Activated T-cell treated with anti-CD3 and anti-CD28 coated beads, Interleukin-2, amount 50 U/mL, for 72 hours (primary cell): Measurements from ENCODE around the gene MED23. TPM values are rescaled to one million over a fixed set of nuclear protein-coding genes. Genes with fewer than 3 reads are reported as not detected.

Experiments
- ATAC-seq, 2 donors: fragments of 150-1000 bp; cut with Tn5 transposase; replicated peaks in 1 of 2; 2 replicates each; pipeline ENCODE4 v1.10.0; 2021; ENCODE audit warnings: moderate library complexity in 2 of 2, mild to moderate bottlenecking in 1 of 2
- DNase-seq, 2 donors: peaks; one replicate each; pipeline ENCODE4 v3.0.0; 2021 to 2022; ENCODE audit warnings: mixed read lengths in 1 of 2
- H3K27ac Mint-ChIP-seq: one replicate; pipeline ENCODE4 v1.8.0; 2022; ENCODE audit warnings: mild to moderate bottlenecking, moderate library complexity, mixed read lengths
- H3K27me3 Mint-ChIP-seq: one replicate; pipeline ENCODE4 v1.8.0; 2022; ENCODE audit warnings: low read depth, mixed read lengths
- H3K36me3 Mint-ChIP-seq, 2 donors: one replicate each; pipeline ENCODE4 v1.8.0; 2022; ENCODE audit warnings: mixed read lengths in 2 of 2, mild to moderate bottlenecking in 1 of 2; ENCODE audit not compliant: insufficient read depth in 2 of 2
- H3K4me1 Mint-ChIP-seq: one replicate; pipeline ENCODE4 v1.8.0; 2022; ENCODE audit warnings: low read depth, mixed read lengths
- H3K4me3 Mint-ChIP-seq, 2 donors: one replicate each; pipeline ENCODE4 v1.8.0; 2022; ENCODE audit warnings: mild to moderate bottlenecking in 2 of 2, mixed read lengths in 2 of 2, moderate library complexity in 2 of 2
- H3K9me3 Mint-ChIP-seq, 2 donors: one replicate each; pipeline ENCODE4 v1.8.0; 2022; ENCODE audit warnings: mixed read lengths in 2 of 2
- total RNA-seq, 2 donors: library from RNA; stranded (reverse); gene quantifications; one replicate each; pipeline ENCODE4 v1.2.3, GENCODE V29; 2022

MED23 gene
- total RNA-seq, 2 donors from 2014 or later = 38.5 to 40.1 TPM

DNA sequence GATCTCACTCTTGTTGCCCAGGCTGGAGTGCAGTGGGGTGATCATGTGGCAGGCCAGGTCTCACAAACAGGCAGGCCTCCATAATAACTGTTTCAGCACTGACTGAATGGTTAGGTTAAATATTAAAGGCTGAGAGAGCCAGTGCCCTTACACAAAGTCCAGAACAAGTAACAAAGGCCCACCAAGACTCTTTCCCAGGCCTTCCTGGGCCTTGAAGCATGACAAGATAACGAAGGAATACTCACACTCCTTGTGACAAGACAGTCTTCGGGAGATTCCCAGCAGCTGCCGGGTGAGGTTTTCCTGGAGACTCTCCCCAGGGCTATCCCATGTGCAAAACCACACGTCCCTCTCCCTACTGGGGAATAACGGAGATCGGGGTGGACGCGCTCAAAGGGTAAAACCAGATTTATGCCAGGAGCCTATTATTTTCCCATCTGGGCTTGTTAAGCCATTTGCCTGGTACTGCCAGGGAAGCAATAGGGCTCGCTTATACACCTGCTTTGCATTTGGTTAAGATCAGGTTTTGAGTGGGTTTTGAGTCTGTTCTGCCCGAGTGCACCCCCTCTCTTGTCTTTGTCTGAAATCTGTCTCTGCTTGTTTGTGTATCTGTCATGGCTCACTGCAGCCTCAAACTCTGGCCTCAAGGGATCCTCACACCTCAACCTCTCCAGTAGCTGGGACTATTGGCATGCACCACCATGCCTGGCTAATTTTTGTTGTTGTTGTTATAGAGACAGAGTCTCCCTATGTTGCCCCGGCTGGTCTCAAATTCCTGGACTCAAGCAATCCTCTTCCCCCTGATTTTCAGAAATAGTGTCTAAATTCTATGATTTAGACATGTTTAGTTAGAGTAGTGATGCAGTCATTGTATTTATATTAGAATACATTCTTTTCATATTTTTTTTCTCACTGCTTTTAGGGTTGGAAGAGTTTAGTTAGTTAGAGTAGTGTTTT, 7.6 kb upstream of the MED23 start:
- Mint-ChIP-seq H3K9me3 (no peaks in the 10 kb centered on the region), H3K27ac (no peak overlapping the region), H3K27me3 (no peaks in the 10 kb centered on the region), H3K4me3 (no peak overlapping the region), H3K4me1 (peaks cover 12% of the 10 kb centered on the region), H3K36me3 (peaks cover 4% of the 10 kb centered on the region in 2 donors)
- ATAC-seq (no peak), DNase-seq (no peak)

DNA sequence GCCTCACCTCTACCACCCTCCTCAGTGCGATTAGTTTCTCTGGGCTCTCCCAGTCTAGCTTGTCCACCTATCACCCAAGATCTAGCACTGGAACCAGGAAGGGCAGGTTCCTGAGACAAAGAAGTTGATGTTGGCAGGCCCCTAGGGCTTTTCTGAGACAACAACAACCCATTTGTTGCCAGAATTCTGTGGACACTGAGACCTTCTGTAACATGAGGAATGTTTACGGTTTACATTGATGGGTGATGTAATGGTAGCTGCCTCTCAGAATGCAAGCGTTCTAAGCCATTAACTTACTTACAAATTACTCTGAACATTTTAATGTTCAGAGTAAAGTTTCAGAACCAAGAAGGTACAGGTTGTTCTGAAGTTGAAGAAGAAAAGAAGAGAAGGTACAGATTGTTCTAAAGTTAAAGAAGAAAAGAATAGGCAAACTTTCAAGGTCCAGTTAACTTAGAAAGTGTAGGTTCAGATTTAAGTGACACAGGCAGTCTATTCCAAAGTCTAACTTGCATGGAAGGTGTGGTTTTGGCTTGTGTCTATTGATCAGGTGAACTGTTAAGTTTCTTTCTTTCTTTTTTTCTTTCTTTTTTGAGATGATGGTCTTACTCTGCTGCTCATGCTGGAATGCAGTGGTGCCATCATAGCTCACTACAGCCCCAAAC, 3.7 kb upstream of the MED23 start:
- Mint-ChIP-seq H3K27me3 (no peaks in the 10 kb centered on the region), H3K9me3 (no peaks in the 10 kb centered on the region), H3K4me1 (peaks cover 34% of the 10 kb centered on the region), H3K4me3 (no peak overlapping the region), H3K27ac (no peak overlapping the region), H3K36me3 (peaks cover 0 to 4% of the 10 kb centered on the region in 2 donors)
- ATAC-seq (no peak), DNase-seq (no peak)

DNA sequence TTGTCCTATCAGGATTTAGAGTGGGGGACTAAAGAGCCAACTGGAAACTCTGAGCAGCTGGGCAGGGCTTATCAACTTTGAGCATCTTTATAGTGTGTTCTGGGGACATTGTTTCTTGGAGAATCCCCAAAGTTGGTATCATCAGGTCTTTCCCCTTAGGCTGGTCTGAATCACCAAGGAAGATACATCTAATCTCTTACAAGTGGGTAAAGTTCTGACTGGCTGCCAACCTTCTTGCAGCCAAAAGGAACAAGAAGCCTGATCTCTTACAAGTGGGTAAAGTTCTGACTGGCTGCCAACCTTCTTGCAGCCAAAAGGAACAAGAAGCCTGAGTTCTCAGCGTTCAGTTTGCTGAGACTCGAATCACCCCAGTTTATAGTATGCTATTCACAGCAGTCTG, 1.6 kb upstream of the MED23 start:
- H3K36me3 Mint-ChIP-seq = peaks cover 0 to 4% of the 10 kb centered on the region in 2 donors
- H3K27me3 Mint-ChIP-seq = no peaks in the 10 kb centered on the region
- peak overlapping the region; percentile 96 for H3K27ac Mint-ChIP-seq
- H3K4me3 Mint-ChIP-seq = peak overlapping the region; percentile 98 to 100
- ATAC-seq (peak; percentile 59), DNase-seq (peak; percentile 24 to 39)
- no peaks in the 10 kb centered on the region for H3K9me3 Mint-ChIP-seq
- H3K4me1 Mint-ChIP-seq = peaks cover 48% of the 10 kb centered on the region

DNA sequence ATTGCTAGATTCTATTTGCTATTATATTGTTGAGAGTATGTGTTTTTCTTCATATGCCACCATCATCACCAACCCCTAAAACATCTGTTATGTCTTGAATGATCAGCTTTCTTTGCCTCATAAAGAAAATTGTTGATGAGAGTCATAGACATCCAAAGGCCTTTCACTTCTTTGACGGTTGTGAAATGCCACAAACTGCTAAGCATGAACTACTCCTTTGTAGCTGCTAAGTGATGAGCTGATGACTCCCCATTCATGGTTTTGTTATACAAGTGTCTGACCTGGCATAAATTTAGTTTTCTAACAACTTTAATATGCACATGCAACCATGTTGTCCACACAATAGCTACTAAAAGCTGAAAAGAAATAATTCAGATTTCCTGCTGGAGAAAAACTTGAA, 684 bp upstream of the MED23 start:
- Mint-ChIP-seq H3K27ac (peak overlapping the region; percentile 96), H3K4me3 (peak overlapping the region; percentile 98 to 100), H3K36me3 (peaks cover 0 to 4% of the 10 kb centered on the region in 2 donors), H3K4me1 (peaks cover 48% of the 10 kb centered on the region), H3K27me3 (no peaks in the 10 kb centered on the region), H3K9me3 (no peaks in the 10 kb centered on the region)
- DNase-seq (no peak), ATAC-seq (peak; percentile 39 to 49)

DNA sequence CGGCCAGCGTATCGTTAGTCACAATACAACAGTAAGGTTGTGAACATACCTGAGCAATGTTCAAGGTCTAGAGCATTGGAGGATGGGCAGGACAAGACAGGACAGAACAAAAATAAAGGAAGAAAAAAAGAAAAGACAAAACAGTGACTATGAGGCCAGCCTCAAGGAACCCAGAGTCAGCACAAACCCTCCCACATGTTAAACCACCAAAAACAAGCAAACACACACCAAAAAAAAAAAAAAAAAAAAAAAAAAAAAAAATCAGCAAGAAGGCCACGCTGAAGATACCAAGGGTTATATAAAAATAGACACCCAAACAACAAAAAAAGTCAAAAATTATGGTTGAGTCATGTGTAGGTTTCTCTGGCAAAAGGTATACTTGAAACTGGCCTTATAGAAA, 12.8 kb downstream of the MED23 start:
- H3K36me3 Mint-ChIP-seq = peaks cover 2 to 17% of the 10 kb centered on the region in 2 donors
- no peaks in the 10 kb centered on the region for H3K9me3 Mint-ChIP-seq
- DNase-seq (no peak), ATAC-seq (no peak)
- no peak overlapping the region for H3K27ac Mint-ChIP-seq
- H3K4me3 Mint-ChIP-seq = no peak overlapping the region
- no peaks in the 10 kb centered on the region for H3K27me3 Mint-ChIP-seq
- H3K4me1 Mint-ChIP-seq = no peaks in the 10 kb centered on the region

DNA sequence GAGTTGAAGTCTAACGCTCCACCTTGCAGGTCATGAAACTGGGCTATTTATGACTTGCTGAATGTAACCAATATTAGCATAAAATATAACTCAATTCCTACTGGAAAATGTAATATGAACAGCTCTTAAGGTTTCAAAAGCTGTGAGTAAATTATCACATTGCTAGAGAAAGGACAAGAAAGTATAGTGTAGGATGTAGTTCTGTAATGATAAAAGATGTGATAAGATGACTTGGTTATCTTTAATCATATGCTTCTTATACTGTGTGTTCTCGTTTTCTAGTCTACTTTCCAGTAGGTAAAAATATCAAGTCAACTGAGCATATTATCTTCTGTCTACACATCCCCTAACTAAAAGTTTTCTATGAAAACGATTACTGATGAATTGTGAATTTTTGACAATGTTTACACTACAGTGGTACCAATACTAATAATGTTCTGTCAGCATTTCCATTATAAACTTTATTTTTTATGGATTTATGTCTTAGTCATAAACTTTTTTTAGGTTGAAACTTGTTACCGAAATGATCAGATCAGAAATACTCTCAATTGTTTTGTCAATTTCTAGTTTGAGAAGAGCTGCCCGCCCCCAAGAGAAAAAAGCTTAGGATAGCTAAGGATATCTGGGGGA, 14.6 kb downstream of the MED23 start:
- Mint-ChIP-seq H3K36me3 (peaks cover 6 to 21% of the 10 kb centered on the region in 2 donors), H3K27ac (peak overlapping the region; percentile 33), H3K4me3 (no peak overlapping the region), H3K9me3 (no peaks in the 10 kb centered on the region), H3K27me3 (no peaks in the 10 kb centered on the region), H3K4me1 (no peaks in the 10 kb centered on the region)
- ATAC-seq = peak in 1 of 2 donors; percentile 25
- no peak for DNase-seq

DNA sequence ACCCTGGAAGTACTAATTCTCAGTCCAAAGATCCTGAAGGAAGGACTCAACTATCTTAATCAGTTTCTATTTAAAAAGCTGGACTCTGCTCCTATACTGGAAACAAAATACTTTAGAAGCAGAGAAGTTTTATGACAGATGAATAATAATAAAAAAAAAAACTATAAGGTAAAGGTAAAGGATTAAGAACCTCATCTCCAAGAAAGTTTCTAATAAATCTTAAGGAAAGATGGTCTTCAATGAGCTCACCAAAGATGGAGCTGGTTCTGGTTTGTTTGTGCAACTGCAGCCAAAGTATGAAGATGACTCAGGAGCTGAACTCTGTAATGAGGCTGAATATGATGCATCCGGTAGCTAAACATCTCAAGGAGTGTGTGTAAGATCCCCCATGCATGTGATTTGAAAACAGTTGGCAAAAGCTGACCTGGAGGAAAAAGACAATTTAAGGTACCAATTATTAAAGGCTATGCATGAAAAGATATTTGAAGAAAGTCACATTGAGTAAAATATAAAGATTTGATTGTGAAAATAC, 25.2 kb downstream of the MED23 start:
- H3K9me3 Mint-ChIP-seq = no peaks in the 10 kb centered on the region
- no peak for DNase-seq
- no peak for ATAC-seq
- no peaks in the 10 kb centered on the region for H3K4me1 Mint-ChIP-seq
- no peak overlapping the region for H3K27ac Mint-ChIP-seq
- H3K4me3 Mint-ChIP-seq = no peak overlapping the region
- peaks cover 2 to 14% of the 10 kb centered on the region in 2 donors for H3K36me3 Mint-ChIP-seq
- no peaks in the 10 kb centered on the region for H3K27me3 Mint-ChIP-seq

DNA sequence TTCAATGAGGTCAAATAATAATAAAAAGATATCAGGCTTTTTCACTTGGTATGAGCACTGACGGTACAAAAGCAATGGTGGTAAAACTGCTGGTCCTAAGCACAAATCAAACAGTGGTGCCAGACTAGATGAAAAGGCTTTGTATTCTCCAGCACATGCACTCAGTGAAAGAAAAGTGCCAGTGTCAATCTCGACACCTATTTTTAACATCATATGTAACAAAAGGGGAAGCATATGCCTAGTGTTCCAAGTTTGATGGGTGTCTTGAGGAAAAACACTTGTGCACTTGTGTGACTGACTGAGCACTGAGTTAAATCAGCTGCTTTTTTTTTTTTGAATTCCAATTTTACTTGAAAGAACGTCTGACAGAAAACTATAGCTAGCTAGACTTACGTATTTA, 27.3 kb downstream of the MED23 start:
- no peak for ATAC-seq
- H3K9me3 Mint-ChIP-seq = no peaks in the 10 kb centered on the region
- peaks cover 2 to 18% of the 10 kb centered on the region in 2 donors for H3K36me3 Mint-ChIP-seq
- no peak for DNase-seq
- H3K27ac Mint-ChIP-seq = no peak overlapping the region
- H3K27me3 Mint-ChIP-seq = no peaks in the 10 kb centered on the region
- no peaks in the 10 kb centered on the region for H3K4me1 Mint-ChIP-seq
- H3K4me3 Mint-ChIP-seq = no peak overlapping the region

DNA sequence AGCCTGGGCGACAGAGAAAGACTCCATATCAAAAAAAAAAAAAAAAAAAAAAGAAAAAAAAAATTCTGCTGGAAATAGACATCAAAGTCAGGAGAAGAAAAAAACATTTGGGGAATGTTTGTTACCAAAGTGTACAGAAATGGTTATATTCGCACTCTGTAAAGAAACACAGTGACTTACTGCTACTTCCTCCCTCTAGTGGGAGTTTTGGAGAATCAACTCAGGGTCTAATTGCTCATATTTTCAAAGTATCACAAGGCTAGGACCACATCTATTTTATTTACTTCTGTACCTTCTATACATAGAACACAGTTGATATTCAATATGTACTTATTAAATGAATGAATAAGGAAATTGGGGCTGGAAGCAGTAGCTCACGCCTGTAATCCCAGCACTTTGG, 30.6 kb downstream of the MED23 start:
- Mint-ChIP-seq H3K27ac (no peak overlapping the region), H3K27me3 (no peaks in the 10 kb centered on the region), H3K4me1 (no peaks in the 10 kb centered on the region), H3K9me3 (no peaks in the 10 kb centered on the region), H3K4me3 (no peak overlapping the region), H3K36me3 (peaks cover 8 to 21% of the 10 kb centered on the region in 2 donors)
- DNase-seq = no peak
- ATAC-seq = no peak

DNA sequence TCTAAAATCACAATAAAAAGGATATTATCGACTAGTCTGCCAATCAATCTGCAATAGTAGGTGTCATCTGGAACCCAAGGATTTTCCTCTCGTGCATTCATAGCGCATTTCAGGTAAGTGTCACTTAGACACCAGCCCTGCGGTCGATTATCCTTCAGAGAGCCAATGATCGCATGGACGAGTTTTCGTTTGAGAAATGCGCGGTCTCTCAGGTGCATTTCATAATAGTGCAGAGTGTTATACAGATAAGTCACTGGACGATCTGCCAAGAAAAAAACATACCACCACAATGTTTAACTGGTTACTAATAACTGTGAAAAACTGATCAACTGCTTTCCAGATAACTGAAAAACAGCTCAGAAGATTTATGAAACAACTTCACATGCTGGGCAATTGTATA, 34.0 kb downstream of the MED23 start:
- H3K36me3 Mint-ChIP-seq = peaks cover 6 to 28% of the 10 kb centered on the region in 2 donors
- no peak for ATAC-seq

DNA sequence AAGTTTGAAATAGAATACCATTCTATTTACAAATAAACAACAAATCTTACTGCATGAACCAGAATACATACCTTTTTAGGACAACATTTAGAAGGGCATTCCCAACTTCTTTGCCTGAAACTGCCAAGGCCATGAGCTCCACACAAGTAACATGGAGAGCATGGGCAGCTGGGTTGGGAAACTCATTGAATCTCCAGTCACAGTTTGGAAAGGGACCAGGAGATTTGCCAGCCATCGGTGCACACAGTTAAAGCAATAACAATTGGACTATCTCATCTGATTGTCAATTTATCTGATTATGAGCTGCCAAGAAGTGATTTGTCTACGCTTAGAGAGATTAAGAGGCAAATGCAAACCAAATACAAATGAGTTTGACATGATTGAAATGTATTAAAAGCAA, 35.1 kb downstream of the MED23 start:
- DNase-seq = no peak
- no peak overlapping the region for H3K27ac Mint-ChIP-seq
- H3K9me3 Mint-ChIP-seq = no peaks in the 10 kb centered on the region
- no peak for ATAC-seq
- H3K36me3 Mint-ChIP-seq = peaks cover 7 to 35% of the 10 kb centered on the region in 2 donors
- no peaks in the 10 kb centered on the region for H3K27me3 Mint-ChIP-seq
- no peaks in the 10 kb centered on the region for H3K4me1 Mint-ChIP-seq
- H3K4me3 Mint-ChIP-seq = no peak overlapping the region

More for the DNA sequence above, 34.0 kb downstream of the MED23 start:
- Mint-ChIP-seq H3K4me3 (no peak overlapping the region), H3K9me3 (no peaks in the 10 kb centered on the region), H3K4me1 (no peaks in the 10 kb centered on the region), H3K27me3 (no peaks in the 10 kb centered on the region), H3K27ac (no peak overlapping the region)
- no peak for DNase-seq

DNA sequence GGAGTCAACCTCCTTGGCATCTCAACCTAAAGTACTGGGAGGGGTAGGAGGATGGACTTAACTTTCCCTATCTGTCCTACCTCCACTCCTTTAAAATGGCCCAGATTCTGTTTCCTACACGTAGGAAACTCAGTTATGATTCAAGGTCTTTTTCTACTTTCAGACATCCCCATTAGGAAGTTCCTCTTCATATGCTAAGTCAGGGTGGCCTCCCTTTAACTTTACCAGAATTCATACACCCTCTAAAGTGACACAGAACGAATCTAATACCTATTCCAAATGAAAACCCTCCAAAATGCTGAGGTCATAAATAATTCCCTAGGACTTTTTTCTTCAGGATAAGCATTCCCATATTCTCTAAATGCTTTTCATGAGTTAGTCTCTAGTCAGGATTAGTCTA, 39.4 kb downstream of the MED23 start:
- H3K4me3 Mint-ChIP-seq = no peak overlapping the region
- H3K27ac Mint-ChIP-seq = peak overlapping the region; percentile 69
- peaks cover 5 to 32% of the 10 kb centered on the region in 2 donors for H3K36me3 Mint-ChIP-seq
- no peak for DNase-seq
- H3K27me3 Mint-ChIP-seq = no peaks in the 10 kb centered on the region
- H3K4me1 Mint-ChIP-seq = no peaks in the 10 kb centered on the region
- no peak for ATAC-seq
- no peaks in the 10 kb centered on the region for H3K9me3 Mint-ChIP-seq

DNA sequence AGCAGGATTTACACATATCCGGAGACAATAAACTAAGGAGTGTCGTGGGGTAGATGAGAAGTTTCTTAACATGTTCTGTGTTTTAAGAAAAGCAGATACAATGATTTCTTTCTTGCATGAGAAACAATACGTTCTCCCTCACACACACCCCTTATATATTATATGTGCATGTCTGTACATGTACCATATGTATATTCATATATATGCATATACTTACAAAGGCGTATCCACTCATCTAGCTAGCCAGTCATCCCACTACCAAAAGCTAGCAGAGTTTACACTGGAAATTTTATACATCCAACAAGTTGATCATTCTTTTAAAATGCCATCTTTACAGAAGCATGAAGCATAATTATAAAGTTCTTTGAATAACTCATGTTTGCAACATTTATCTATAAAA, 40.1 kb downstream of the MED23 start:
- ATAC-seq (no peak), DNase-seq (no peak)
- Mint-ChIP-seq H3K9me3 (no peaks in the 10 kb centered on the region), H3K4me3 (no peak overlapping the region), H3K4me1 (no peaks in the 10 kb centered on the region), H3K36me3 (peaks cover 4 to 32% of the 10 kb centered on the region in 2 donors), H3K27me3 (no peaks in the 10 kb centered on the region), H3K27ac (no peak overlapping the region)
